Measurements from ENCODE around the gene COL5A1.

COL5A1 gene

DNA sequence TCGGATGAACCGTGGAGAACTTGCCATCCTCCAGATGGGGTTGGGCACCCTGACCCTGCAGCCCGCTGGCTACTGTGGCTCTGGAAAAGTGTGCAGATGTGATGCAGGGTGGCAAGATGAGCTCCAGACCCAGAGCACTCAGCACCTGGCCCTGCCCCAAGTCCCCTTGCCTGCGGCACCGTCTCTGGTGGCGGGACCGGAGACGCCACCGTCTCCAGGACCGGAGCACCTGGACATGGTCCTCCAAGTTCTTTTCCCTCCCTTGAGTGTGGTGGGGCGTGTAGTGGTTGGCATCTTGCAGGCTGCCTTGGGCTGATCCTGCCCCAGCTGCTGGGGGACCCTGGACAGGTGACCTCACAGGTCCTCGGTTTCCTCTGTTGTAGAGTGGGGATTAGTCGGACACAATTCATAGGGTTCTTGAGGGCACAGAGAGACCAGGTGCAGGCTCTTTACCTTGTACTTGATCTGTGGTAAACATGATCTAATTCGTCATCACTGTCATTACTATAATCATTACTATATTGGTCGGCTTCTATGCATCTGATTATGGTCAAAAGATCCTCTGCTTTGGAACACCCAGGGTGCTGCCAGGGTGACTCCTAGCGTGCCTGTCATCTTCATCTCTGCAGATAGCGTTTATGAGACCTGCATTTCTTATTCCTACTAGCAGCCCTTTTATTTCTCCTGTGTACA, 83.5 kb downstream of the COL5A1 start:
- peak overlapping the region; percentile 2 for H3K27ac ChIP-seq (ENCODE audit: low read depth, low read length)
- no peak overlapping the region for H3K4me3 ChIP-seq (ENCODE audit: low read length)
- H3K4me1 ChIP-seq (ENCODE audit: control insufficient read depth, insufficient read depth, low read length): peaks cover 11% of the 10 kb centered on the region
- H3K9ac ChIP-seq (ENCODE audit: low read length): no peak overlapping the region
- H3K27me3 ChIP-seq (ENCODE audit: control insufficient read depth, insufficient read depth, low read length): no peaks in the 10 kb centered on the region
- H3K36me3 ChIP-seq (ENCODE audit: control insufficient read depth, insufficient read depth, low read length): peaks cover 5% of the 10 kb centered on the region

DNA sequence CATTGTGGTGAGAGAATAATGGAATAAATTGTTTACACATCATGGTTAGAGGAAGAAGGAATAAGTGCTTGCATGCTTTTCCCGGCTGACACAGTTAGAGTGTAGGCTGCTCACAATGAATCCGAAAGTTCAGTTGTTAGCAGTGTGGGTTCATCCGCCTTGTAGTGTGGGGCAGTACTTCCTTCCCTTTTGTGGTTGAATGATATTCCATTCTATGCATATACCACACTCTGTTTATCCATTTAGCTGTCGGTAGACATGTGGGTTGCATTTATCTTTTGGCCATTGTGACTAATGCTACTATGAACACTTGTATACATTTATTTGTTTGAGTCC, 84.0 kb downstream of the COL5A1 start:
- Histone ChIP-seq H3K4me1 (ENCODE audit: control insufficient read depth, insufficient read depth, low read length) (peaks cover 16% of the 10 kb centered on the region), H3K4me3 (ENCODE audit: low read length) (no peak overlapping the region), H3K27ac (ENCODE audit: low read depth, low read length) (no peak overlapping the region), H3K27me3 (ENCODE audit: control insufficient read depth, insufficient read depth, low read length) (no peaks in the 10 kb centered on the region), H3K36me3 (ENCODE audit: control insufficient read depth, insufficient read depth, low read length) (peaks cover 5% of the 10 kb centered on the region), H3K9ac (ENCODE audit: low read length) (no peak overlapping the region)

DNA sequence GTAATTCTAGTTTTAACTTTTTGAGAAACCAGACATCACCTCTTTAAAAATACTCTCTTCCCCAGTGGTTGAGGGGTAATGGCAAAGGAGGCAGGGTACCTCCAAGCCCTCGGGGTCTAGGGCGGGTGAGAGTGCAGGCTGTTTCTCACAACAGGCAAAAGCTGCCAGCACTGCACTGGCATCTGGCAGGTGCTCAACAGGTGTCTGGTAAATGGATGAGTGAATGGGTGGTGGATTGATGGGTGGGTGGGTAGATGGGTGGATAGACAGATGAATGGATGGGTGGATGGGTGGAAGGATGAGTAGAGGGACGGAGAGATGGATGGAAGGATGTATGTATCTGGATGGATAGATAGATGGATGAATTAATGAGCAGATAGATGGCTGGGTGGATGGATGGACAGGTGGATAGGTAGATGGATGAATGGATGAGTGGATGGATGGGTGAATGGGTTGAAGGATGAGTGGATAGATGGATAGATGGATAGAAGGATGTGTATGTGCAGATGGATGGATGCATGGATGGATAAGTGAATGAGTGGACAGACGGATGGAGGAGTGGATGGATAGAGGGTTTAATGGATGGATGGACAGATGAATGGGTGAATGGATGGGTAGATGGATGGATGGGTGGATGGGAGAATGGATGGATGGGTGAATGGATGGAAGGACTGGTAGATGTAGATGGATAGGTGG, 84.6 kb downstream of the COL5A1 start:
- Histone ChIP-seq H3K4me3 (ENCODE audit: low read length) (no peak overlapping the region), H3K27me3 (ENCODE audit: control insufficient read depth, insufficient read depth, low read length) (no peaks in the 10 kb centered on the region), H3K9ac (ENCODE audit: low read length) (no peak overlapping the region), H3K36me3 (ENCODE audit: control insufficient read depth, insufficient read depth, low read length) (peaks cover 5% of the 10 kb centered on the region), H3K27ac (ENCODE audit: low read depth, low read length) (no peak overlapping the region), H3K4me1 (ENCODE audit: control insufficient read depth, insufficient read depth, low read length) (peaks cover 22% of the 10 kb centered on the region)

DNA sequence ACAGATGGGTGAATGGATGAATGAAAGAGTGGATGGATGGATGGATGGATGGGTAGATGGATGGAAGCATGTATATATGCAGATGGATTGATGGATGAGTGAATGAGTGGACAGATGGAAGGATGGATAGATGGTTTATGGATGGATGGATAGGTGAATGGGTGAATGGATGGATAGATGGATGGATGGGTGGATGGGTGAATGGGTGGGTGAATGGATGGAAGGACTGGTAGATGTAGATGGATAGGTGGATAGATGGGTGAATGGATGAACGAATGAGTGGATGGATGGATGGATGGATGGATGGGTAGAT, 85.1 kb downstream of the COL5A1 start:
- no peak overlapping the region for H3K27ac ChIP-seq (ENCODE audit: low read depth, low read length)
- H3K27me3 ChIP-seq (ENCODE audit: control insufficient read depth, insufficient read depth, low read length): no peaks in the 10 kb centered on the region
- H3K9ac ChIP-seq (ENCODE audit: low read length): no peak overlapping the region
- peaks cover 26% of the 10 kb centered on the region for H3K4me1 ChIP-seq (ENCODE audit: control insufficient read depth, insufficient read depth, low read length)
- peaks cover 5% of the 10 kb centered on the region for H3K36me3 ChIP-seq (ENCODE audit: control insufficient read depth, insufficient read depth, low read length)
- H3K4me3 ChIP-seq (ENCODE audit: low read length): no peak overlapping the region

DNA sequence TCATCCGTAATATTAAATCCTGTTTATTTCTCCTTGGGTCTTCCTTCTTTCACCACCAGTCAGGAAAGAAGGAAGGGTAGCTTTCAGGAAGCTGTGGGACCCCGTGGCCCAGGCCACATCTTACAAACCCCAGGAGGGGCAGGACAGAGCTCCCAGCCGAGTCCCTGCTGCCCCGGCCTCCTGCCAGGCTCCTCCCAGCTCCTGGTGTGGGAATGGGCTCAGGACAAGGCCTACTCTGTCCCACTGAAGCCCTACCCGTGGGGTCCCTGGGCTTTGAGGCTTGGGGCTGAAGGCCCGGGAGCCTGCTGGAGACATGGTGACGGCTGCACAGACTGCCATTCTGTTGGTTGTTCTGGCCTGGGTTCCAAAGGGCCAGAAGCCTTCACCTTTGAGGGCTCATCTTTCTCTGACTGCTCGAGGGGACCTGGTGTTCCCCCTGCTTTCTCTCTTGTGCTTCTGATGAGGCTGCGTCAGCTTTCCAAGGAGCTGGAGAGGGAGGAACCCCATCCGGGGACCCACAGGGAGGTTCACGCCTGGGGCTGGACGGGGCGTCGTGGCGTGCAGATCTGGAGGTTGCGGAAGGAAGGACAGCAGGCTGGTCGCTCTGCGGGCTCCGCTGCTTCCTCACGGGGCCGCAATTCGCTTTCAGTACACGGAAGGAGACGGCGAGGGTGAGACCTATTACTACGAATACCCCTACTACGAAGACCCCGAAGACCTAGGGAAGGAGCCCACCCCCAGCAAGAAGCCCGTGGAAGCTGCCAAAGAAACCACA, 86.6 kb downstream of the COL5A1 start:
- Histone ChIP-seq H3K4me1 (ENCODE audit: control insufficient read depth, insufficient read depth, low read length) (peaks cover 40% of the 10 kb centered on the region), H3K4me3 (ENCODE audit: low read length) (no peak overlapping the region), H3K9ac (ENCODE audit: low read length) (no peak overlapping the region), H3K36me3 (ENCODE audit: control insufficient read depth, insufficient read depth, low read length) (peaks cover 5% of the 10 kb centered on the region), H3K27me3 (ENCODE audit: control insufficient read depth, insufficient read depth, low read length) (no peaks in the 10 kb centered on the region), H3K27ac (ENCODE audit: low read depth, low read length) (no peak overlapping the region)

DNA sequence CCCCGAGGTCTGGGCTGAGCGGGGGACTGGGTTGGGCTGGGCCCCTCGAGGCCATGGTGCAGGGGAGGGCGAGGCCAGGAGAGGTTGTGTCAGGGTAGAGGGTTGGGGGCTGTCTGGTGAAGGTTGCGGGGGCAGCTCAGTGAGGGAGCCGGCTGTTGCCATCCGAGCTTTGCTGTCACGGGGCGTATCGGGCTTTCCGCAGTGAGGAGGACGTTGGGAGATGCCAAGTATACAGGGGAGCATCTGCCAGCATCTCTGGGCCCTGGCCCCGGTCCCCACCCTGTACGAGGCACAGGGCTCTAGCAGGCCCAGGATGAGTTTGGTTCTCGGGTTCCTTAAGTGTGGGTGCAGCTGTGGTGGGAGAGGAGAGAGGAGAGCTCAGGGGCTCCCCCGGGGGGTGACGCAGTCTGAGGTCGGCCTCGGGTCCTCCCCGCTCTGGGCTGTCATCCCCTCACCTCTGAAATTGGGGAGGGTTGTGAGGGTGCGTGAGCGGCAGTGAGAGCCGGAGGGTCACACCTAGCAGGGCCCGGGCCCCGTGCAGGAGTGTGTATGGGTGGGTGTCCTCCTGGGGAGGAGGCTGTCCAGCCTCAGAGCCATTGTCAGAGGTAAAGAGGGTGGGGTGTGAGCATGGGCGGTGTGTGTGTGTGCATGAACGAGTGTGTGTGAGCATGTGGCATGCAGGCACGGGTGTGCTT, 87.3 kb downstream of the COL5A1 start:
- no peaks in the 10 kb centered on the region for H3K27me3 ChIP-seq (ENCODE audit: control insufficient read depth, insufficient read depth, low read length)
- peaks cover 45% of the 10 kb centered on the region for H3K4me1 ChIP-seq (ENCODE audit: control insufficient read depth, insufficient read depth, low read length)
- H3K27ac ChIP-seq (ENCODE audit: low read depth, low read length): no peak overlapping the region

DNA sequence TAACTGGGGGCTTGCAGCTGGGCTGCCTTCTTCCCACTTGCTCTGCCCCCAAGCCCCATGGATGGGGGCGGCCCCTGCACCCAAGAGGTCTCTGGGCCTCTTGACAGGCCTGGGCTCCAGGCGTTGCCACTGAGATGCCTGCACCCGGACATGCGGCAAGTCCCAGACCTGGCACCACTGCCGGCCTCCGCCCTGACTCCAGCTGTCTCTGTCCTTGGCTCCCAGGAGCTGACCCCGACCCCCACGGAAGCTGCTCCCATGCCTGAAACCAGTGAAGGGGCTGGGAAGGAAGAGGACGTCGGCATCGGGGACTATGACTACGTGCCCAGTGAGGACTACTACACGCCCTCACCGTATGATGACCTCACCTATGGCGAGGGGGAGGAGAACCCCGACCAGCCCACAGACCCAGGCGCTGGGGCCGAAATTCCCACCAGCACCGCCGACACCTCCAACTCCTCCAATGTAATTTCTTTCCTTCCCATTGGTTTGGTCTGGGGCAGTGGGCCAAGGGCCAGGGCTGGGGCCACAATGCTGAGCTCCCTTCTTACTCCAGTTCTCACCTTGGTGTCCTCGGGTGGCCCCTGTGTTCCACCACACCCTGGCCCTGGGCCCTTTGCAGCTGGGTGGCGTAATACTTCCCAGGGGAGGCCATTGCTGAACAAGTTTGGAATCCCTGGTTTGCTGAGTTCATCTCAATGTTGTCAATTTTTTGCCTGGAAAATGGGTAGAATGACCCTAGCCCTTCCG, 88.6 kb downstream of the COL5A1 start:
- no peak overlapping the region for H3K9ac ChIP-seq (ENCODE audit: low read length)

More for the DNA sequence above, 87.3 kb downstream of the COL5A1 start:
- Histone ChIP-seq H3K36me3 (ENCODE audit: control insufficient read depth, insufficient read depth, low read length) (peaks cover 5% of the 10 kb centered on the region), H3K4me3 (ENCODE audit: low read length) (no peak overlapping the region), H3K9ac (ENCODE audit: low read length) (no peak overlapping the region)

DNA sequence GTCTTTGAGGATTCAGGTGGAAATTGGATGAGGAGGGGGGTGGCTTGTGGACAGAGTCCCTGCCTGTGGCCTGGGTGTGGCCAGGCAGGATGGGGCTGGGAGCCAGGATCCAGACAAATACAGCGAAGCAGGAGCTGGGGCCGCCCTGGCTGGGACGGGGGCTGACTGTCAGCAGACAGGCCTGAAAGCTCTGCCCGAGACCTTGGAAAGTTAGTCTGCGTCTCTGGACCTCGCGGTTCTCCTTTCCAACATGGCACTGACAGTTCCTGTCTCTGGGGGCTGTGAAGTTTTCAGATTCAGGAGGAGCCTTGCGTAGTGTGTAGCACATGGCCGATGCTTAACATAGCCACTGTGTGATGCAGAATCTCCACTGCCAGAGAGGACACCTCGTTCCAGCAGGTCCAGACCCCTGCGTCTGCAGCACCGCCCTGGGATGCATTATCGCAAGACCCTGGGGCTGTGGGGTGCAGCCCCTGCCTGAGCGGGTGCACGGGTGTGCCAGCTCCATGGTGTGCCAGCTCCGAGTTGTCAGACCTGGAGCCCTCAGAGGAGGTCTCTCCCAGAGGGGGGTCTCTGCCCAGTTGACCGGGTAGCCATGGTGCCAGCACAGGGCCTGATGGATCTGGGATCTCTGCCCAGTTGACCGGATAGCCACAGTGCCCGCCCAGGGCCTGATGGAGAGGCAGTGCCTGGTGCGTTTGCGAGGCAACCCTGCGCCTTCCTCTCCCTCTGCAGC, 89.3 kb downstream of the COL5A1 start:
- no peaks in the 10 kb centered on the region for H3K27me3 ChIP-seq (ENCODE audit: control insufficient read depth, insufficient read depth, low read length)
- peak overlapping the region; percentile 79 for H3K27ac ChIP-seq (ENCODE audit: low read depth, low read length)
- H3K9ac ChIP-seq (ENCODE audit: low read length): no peak overlapping the region
- peaks cover 56% of the 10 kb centered on the region for H3K4me1 ChIP-seq (ENCODE audit: control insufficient read depth, insufficient read depth, low read length)
- no peak overlapping the region for H3K4me3 ChIP-seq (ENCODE audit: low read length)
- H3K36me3 ChIP-seq (ENCODE audit: control insufficient read depth, insufficient read depth, low read length): peaks cover 5% of the 10 kb centered on the region

More for the DNA sequence above, 88.6 kb downstream of the COL5A1 start:
- peaks cover 49% of the 10 kb centered on the region for H3K4me1 ChIP-seq (ENCODE audit: control insufficient read depth, insufficient read depth, low read length)
- peak overlapping the region; percentile 79 for H3K27ac ChIP-seq (ENCODE audit: low read depth, low read length)
- H3K4me3 ChIP-seq (ENCODE audit: low read length): no peak overlapping the region
- peaks cover 5% of the 10 kb centered on the region for H3K36me3 ChIP-seq (ENCODE audit: control insufficient read depth, insufficient read depth, low read length)
- no peaks in the 10 kb centered on the region for H3K27me3 ChIP-seq (ENCODE audit: control insufficient read depth, insufficient read depth, low read length)

DNA sequence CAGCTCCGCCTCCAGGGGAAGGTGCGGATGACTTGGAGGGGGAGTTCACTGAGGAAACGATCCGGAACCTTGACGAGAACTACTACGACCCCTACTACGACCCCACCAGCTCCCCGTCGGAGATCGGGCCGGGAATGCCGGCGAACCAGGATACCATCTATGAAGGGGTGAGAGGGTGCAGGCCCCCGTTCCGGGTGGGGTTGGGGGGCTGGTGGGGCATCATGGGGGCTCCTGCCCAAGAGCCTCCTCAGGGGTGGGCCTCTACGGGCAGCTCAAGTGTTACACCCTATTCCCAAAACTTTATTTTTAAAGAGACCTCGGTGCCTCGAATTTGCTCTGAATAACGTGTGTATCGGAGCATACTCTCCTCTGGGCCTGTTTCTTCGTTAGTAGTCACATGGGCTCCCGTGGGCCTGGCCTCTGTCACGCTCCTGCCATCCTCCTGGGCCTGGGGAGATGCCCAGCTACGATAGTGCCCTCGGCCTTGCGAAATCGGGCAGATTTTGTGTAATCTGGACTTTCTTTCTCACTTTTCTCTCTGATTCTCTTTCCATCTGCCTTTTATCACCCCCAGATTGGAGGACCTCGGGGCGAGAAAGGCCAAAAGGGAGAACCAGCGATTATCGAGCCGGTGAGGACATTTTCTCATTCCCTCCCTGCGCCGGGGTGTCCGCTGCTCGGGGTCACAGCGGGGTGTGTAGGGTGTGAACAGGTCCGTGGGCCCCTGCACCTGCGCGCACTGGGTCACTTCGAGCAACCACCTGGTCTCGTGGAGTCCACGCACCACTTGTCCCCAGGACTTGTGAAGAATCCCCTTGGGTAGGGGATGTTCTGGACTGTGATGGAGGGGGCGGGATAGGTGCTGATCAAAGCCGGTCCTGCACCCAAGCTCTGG, 90.1 kb downstream of the COL5A1 start:
- Histone ChIP-seq H3K4me1 (ENCODE audit: control insufficient read depth, insufficient read depth, low read length) (peaks cover 60% of the 10 kb centered on the region), H3K9ac (ENCODE audit: low read length) (no peak overlapping the region), H3K27me3 (ENCODE audit: control insufficient read depth, insufficient read depth, low read length) (no peaks in the 10 kb centered on the region), H3K4me3 (ENCODE audit: low read length) (no peak overlapping the region), H3K27ac (ENCODE audit: low read depth, low read length) (peak overlapping the region; percentile 79), H3K36me3 (ENCODE audit: control insufficient read depth, insufficient read depth, low read length) (peaks cover 5% of the 10 kb centered on the region)

DNA sequence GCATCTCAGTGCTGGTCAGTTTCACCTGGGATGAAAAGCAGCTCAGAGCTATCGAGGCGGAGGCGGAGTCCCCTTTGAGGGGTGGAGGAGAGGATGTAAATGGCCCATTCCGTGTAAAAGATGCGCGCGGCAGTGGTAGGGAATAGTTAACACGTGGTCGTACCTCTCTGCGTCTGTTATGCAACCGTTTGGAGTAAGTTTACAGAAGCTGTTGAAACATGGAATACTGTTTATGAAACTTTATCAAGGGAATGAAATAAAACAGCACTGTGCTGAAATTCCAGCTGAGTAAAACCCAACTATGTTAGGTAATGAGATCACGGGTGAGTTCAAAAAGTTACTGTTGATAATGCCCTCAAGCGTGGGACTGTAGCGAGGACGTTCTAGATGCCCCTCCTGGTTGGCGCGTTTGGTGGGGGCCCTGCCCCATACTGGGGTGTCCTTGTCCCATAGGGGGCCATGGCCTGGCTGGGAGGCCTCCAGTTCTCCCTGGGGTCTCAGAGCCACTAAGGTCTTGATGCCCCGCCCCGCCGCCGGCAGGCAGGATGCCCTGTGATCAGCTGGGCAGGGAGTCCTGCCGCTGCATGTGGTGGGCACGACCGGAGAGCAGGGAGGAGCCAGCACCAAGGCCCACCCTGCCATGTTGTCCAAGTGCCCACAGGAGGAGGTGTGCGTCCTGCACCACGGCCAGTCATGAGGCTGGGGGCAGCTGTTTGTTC, 90.9 kb downstream of the COL5A1 start:
- peaks cover 60% of the 10 kb centered on the region for H3K4me1 ChIP-seq (ENCODE audit: control insufficient read depth, insufficient read depth, low read length)
- peak overlapping the region; percentile 7 for H3K4me3 ChIP-seq (ENCODE audit: low read length)
- peak overlapping the region; percentile 91 for H3K27ac ChIP-seq (ENCODE audit: low read depth, low read length)
- H3K27me3 ChIP-seq (ENCODE audit: control insufficient read depth, insufficient read depth, low read length): no peaks in the 10 kb centered on the region
- no peak overlapping the region for H3K9ac ChIP-seq (ENCODE audit: low read length)
- peaks cover 5% of the 10 kb centered on the region for H3K36me3 ChIP-seq (ENCODE audit: control insufficient read depth, insufficient read depth, low read length)

Data from rectal smooth muscle tissue (tissue), 1 donor.